ENCODE data around the gene NHERF2.

The NHERF2 gene

DNA sequence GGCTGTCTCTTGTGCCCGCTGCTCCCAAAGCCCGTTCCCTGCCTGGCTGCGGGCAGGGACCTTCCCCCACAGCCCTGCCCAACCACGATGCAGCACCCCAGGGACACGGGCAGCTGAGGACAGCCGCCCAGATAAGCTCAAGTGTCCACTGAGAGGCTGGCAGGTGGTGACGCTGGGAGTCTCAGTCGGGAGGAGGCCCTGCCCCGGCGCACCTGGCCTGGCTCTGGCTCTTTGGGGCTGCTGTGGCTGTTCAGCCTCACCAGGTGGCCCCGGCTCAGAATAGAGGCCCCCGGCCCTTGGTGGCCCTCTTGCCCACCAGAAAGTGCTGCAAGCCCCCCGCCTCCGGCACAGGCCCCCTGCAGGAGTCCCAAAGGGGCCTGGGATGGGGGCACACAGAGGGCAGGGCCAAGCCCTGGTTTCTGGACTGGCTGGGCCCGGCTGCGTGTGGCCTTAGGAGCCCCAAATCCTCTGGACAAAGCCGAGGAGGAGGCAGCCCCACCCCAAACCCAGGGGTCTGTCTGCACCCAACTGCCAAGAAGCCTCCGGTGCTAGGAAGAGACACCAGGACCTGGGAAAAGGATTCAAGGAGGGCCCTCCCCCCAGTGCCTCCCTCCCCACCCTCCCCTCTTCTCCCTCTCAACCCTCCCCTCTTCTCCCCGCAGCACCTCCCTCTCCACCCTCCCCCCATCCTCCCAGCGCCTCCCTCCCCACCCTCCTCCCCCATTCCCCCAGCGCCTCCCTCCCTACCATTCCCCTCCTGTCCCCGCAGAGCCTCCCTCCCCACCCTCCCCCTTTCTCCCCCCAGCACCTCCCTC is 15.7 kb downstream of the NHERF2 start:
- DNase-seq = no peak

DNA sequence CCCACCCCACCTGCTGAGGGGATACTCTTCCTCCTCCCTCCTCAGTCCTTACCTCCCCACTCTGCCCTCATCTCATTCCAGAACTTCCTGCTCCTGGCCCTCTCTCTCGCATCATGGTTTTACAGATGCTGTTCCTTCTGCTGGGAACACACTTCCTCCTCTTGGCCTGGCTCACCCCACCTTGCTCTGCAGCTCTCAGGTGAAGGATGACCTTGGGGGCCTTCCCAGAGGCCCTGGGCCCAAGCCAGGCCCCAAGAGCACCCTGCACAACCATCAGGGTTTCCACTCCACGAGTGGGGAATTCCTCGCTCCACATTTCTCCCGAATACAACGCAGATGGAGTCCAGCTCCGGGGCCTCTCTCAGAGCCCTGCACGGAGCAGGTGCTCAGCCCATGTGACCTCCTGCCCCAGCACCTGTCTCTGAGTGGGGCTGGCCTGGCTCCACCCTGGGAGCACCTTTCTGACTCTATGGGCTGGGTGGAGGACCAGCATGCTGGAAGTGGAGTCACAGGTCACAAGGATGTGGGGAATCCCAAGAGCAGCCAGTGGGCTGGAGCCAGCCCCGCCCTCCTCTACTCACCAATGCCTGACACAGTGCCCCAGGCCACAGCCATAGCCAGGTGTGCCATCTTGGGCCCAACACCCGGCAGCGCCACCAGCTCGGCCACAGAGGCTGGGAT is 16.4 kb downstream of the NHERF2 start:
- no peak for DNase-seq

DNA sequence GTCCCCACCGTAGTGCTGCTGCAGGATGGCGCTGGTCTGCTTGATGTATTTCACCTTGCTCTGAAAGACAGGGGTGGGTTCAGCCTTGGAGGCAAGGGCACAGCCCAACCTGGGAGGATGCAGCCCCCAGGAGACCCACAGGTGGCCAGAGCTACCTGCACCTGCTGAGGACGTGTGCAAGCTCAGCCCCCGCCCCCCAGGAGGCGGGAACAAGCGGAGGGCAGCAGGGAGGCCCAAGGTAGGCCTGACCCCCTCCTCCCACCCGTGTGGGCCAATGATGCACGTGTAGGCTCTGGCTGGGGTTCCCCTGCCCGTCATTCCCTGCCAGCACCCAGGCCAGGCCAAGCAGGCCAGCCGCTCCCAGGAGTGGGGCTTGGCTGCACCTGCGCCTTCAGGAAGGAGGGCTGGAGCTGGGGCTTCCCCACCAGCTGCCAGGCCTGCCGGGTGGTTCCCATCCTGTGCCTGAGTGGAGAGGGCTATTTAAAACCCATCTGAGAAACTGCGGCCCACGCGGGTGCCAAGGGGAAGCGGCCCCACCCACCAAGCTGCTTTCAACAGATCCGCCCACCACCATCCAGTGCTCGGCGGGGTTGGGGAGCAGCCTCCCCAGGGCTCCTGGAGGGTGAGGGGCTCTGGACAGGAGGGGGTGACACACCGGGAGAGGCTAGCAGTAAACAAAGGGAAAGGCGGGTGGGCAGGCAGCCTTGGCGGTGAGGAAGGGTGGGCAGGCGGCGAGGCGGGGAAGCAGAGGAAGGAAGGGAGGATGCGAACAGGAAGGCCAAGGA is 17.2 kb downstream of the NHERF2 start:
- DNase-seq = no peak

DNA sequence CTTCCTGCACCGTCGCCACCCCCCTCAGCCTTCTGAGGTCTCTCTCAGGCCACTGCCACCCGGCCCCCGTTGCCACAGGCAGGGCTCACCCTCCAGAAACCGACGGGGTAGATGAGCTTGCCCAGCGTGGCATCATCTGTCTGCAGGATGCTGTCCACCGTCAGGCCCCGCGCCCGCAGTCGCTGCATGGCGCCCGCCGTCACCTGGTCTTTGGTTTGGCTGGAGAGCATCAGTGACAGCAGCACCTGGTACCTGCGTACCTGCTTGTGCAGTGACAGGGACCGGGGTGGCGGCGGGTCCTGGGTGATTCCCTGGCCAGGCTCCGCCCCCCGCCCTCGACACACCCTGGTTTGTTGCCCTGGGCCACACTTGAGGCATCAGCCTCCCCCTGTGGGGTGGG is 17.8 kb downstream of the NHERF2 start:
- no peak for DNase-seq

DNA sequence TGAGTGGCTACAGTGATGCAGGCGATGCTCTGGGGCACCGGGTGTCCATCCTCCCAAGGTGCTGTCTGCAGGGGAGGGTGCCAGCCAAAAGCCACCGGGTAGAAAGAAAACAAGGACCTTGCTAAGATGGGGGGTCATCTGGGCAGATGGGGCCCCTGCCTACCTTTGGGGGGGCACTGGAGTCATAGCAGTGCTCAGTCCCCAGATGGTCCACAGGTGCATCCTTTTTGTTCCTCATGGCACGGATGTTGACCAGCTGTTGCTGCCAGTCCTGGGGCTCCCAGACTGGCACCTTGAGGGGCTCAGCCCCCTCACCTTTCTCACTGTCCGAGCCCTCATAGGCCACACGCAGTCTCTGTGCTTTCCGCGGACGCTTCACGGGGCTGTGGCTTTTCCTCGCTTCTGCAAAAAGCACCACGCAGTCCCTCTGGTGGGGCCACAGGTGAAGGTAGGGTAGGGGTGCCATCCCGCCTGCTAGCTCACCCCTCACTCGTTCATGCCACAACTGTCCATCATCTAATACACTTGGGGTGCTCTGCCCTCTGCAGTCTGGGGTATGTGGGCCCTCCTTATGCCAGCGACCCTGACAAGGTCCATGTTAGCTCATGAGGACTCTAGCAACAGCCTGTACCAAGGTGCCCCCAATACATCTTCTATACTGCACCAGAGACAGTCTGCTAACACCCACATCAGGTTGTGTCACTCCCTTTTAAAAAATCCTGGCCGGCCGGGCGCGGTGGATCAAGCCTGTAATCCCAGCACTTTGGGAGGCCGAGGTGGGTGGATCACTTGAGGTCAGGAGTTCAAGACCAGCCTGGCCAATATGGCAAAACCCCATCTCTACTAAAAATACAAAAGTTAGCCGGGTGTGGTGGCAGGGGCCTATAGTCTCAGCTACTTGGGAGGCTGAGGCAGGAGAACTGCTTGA is 19.5 kb downstream of the NHERF2 start:
- DNase-seq = no peak

DNA sequence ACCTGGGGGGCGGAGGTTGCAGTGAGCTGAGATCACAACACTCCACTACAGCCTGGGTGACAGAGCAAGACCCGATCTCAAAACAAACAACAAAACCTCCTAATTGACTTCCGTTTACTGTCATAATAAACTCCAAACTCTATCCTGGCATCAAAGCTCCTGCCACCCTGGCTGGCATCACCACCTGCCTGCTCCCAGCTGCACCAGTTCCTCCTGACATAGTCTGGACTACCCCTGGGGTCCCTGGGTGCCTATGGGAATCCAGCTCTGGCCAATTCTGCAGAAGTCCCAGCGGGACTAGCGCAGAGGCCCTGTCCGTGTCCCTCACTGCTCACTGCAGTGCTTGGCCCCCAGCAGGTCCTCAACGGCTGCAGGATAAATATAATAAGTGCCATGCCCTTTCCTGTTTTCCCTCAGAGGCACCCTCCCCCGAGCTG is 20.2 kb downstream of the NHERF2 start:
- DNase-seq = no peak

DNA sequence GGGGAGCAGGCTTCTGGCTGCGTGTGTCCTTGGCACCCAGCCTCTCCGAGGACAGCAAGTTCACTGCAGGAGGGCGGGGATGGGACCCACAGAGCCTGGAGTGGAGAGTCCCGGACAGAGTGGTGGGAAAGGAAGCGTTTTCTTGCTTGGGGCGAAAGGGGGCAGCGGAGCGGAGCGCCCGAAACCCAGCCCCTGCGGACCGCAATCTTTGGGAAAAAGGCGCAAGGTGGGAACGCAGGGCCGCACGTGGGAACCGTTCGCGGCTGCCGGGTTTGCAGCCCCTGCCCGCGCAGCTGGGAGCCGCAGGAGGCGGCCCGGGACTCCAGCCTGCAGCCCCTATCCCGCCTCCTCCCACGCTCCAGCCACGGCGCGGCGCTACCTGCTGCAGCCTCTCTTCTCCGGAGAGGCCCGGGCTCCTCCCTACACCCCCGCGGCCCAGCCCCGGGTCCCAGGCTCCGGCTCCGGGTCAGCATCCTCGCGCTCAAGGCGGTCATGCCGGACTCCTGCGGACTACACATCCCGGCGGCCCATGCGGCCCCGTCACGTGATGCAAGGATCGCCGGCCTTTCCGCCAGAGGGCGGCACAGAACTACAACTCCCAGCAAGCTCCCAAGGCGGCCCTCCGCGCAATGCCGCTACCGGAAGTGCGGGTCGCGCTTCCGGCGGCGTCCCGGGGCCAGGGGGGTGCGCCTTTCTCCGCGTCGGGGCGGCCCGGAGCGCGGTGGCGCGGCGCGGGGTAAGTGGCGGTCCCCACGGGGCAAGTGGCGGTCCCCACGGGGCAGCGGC is 20.8 kb downstream of the NHERF2 start, which contains the start of the genes NTHL1 and TSC2:
Gene NTHL1 (minus strand): TSS at position 505 of the 786 bp plus-strand sequence. CDS start 11 bp downstream, at position 494.
Gene TSC2 (plus strand): TSS at position 656 of the 786 bp plus-strand sequence. CDS start 631 bp downstream, outside the sequence.
- peak; percentile 86 to 90 (median 88) for DNase-seq

DNA sequence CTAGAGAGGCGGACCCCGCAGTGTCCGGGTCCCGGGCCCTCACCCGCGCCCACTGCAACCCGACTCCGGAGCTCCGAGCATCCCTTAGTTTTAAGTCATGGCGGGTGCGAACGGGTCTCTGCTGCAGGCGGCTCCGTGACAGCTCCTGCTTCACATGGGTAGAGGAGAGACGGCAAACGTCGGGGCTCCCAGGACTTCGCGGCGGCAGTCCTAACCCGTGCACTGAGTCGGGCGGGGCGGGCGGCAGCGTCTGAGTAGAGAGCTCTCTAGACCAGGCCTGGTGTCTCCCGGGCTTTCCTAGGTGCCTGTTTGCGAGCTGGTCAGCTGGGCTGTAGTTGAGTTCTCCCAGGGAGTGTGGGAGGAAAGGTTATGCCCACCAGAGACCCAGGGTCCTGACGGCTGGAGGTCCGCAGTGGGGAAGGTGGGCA is 21.4 kb downstream of the NHERF2 start:
- no peak for DNase-seq

DNA sequence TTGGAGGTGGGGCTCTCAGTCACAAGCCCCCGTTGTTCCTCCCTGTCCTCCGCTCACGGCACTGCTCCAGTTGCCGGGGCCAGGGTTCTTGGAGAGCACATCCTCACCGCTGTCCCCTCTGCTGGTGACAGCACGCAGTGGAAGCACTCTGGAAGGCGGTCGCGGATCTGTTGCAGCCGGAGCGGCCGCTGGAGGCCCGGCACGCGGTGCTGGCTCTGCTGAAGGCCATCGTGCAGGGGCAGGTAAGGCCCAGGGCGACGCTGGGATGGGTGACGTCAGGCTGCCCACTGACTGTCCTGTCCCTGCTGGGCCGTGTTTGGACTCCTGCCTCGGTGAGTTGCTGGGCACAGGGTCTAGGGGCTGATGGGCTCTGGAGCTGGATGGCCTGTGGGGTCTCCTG is 26.5 kb downstream of the NHERF2 start:
- DNase-seq = no peak

DNA sequence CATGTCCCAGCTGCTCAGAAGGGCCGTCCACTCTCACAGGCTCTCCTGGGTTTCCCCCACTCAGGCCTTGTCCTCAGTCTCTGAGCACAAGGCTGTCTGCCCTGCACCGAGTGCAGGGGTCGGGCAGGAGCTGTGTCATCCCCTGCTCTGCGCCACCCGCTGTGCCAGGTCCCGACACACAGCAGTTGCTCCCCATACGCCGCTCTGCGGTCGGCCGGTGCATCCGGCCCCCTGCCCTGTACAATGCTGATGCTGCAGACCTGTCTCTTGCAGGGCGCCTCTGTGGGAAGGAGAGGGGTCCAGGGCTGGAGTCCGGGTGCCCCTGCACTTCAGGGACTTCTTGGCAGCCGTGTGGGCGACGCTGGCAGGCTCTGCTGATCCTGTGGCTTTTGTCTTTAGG is 27.2 kb downstream of the NHERF2 start:
- DNase-seq = no peak

DNA sequence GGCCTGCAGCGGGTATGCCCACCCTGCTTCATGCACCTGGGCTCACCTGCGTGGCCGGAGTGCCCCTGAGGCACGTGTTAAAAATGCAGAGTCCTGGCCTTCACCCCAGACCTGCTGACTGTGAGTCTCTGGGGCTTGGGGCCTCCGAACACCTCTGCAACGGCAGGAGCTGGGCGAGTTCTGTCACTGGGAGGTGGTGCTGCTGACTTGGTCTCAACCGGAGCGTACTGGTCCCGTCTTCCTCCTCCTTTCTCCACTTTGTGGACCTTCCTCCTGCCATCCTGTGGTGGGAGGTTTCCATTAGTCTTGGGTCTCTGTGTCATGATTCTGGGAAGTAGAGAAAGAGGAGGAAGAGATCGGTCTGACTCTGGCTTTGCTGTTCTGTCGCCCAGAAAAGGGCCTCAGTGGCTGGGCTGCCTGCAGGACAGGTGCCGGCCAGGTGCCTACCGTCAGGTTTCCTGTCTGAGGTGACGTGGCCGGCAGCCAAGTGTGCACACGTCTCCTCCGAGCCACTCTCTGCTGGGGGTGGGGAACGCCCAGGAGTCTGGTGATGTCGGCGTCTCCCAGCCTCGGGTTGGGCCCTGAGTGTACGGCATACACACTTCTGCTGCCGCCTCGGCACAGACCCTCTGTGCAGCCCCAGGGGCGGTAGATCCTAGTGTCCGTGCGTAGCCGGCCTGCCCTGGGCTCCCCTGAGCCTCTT is 28.0 kb downstream of the NHERF2 start:
- no peak for DNase-seq

DNA sequence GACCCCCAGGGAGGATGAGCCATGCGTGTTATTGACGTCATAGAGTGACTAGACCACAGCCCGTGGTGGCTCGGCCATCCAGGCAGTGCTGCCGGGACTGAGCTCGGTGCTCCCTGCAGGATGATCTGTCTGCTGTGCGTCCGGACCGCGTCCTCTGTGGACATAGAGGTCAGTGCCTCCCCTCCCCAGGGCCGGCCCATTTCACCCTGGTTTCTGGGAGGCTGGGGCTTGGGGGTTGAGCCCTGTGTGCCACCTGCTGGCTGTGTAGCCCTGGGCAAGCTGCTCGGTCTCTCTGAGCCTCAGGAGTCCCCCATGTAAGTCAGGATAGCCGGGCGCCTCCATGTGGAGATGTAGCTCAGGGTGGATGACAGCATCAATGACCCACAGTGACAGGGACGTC is 29.4 kb downstream of the NHERF2 start:
- no peak for DNase-seq

DNA sequence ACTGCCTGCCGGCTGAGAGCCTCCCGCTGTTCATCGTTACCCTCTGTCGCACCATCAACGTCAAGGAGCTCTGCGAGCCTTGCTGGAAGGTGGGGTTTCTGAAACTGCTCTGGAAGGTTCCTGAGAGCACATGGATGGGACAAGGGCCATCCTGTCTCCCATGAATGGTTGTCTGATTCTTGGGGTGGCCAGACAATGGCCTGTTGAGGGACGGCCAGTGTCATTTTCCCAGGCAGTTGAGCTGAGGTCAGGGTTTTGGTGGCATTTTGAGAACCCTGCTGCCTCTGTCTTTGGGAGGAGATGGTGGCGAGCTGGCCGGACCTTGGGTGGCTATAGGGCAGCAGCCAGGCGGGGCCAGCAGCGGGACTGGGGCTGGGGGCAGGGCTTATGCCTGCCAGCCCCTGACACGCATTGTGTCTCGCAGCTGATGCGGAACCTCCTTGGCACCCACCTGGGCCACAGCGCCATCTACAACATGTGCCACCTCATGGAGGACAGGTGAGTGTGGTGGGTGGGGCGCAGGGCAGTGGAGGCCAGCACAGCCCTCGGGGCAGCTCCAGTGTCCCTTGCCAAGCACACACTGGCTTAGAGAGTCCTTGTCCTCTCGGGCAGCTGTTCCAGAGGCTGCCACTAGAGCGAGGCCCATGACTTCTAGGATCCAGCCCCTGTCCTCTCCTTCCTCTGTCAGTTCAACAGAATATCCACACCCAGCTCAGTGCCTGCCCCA is 30.1 kb downstream of the NHERF2 start:
- no peak for DNase-seq

DNA sequence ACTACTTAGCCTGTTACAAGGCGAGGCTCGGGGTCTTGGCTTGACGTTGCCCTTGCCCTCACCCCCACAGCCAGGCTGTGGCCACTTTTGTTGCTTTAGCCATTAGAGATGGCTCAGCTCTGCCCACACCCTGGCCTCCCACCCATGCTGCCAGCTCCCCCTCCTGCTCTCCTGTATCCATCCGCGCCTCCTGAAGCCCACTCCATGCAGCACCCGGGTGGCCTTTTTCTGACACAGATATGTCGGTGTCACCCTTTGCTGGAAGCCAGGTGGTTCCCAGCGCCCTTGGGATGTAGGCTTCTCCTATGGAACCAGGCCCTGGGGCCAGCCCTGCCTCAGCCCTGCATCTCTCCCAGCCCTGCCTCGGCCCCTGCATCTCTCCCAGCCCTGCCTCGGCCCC is 30.7 kb downstream of the NHERF2 start:
- DNase-seq = no peak

DNA sequence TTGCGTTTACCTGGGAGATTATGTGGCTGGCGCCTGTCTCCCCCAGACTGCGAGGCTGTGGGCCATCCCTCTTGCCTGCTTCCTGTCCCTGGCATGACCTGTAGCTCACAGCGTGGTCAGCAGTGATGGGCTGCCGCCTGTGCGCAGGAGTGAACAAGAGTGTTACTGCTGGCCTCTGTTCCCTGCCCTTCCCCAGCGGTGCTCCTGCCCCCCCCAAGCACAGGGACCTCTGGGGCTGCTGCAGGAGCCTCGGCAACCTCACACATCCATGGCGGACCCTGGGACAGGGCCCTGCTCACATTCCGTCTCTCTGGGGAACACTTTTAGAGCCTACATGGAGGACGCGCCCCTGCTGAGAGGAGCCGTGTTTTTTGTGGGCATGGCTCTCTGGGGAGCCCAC is 31.7 kb downstream of the NHERF2 start:
- no peak for DNase-seq

DNA sequence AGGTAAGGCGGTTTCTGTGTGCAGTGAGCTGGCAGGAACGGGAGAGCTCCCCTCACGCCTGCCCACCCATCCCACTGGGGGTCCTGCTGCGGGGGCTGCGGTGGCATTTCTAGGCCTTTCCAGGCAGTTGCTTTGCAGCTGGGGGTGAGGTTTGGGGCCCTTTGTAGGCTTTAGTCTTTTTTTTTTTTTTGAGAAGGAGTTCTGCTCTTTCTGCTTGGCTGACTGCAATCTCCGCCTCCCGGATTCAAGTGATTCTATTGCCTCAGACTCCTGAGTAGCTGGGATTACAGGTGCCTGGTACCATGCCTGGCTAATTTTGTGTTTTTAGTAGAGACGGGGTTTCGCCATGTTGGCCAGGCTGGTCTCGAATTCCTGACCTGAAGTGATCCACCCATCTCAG is 32.2 kb downstream of the NHERF2 start:
- DNase-seq = no peak

DNA sequence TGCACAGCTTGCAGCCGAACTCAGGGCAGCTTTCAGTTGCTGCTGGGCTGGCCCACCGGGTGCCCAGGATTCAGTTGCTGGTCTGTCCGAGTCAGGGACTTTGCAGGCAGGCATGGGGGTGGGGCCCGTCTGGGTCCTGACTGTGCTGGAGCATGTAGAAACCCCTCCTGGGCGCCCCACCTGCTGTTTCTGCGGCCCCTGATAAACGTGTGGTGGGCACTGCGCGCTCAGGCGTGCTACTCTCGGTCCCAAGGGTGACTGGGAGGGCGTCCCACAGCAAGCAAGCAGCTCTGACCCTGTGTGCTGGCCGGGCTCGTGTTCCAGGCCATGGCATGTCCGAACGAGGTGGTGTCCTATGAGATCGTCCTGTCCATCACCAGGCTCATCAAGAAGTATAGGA is 33.6 kb downstream of the NHERF2 start:
- no peak for DNase-seq

DNA sequence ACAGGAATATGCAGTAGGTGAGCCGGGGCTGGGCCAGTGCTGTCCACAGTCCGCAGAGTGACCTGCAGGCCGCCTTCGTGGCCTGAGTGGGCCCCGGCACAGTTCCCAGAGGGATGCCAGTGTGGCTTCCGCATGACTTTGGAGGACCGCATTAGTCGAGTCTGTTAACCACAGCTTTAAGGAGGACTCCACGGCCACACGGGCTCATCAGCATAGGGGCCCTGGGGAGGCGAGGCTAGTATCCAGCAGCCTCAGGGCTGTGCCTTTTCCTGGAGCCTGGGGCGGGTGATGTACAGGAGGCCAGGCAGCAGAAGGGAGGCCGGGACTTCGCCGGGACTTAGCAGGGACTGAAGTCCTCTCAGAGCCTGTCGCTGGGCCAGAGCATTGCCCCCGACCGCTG is 34.3 kb downstream of the NHERF2 start:
- no peak for DNase-seq

DNA sequence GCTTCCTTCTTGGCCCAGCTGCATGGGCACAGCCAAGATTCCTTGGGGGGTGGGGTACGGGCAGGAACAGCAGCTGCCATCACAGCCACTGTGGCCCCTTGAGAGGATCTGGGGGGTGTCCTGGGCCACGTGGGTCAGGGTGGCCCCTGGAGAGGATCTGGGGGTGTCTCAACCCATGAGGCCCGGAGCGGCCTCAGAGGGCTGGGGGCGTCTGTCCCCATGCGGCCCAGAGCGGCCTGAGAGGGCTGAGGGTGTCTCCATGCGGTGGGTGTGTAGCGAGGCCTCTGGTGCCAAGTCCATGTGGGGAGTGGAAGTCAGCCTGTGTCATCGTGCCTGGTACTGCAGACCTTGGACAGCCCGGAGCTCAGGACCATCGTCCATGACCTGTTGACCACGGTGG is 34.8 kb downstream of the NHERF2 start:
- no peak for DNase-seq

DNA sequence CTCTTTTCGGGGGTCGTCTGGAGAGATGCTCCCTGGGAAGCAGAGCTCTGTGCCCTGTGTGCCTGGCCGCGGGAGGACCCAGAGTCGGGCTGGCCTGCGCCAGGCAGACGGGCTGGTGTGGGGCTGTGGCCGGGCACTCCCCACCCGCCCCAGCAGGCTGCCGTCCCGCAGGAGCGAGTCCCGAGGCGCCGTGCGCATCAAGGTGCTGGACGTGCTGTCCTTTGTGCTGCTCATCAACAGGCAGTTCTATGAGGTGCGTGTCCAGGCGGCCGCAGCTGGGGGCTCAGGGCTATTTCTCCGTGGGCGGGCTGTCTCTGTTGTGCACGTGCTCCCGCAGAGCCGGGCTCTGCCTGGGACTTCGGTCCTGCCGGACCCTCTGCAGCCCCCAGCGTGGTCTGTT is 36.1 kb downstream of the NHERF2 start:
- DNase-seq = no peak
